ENCODE results near the gene PRSS38. TPM values are rescaled to one million over a fixed set of nuclear protein-coding genes. Genes with fewer than 3 reads are reported as not detected.

PRSS38 gene
- total RNA-seq (not detected), polyA plus RNA-seq (not detected)

GRCh38 chr1:227815468-227816409, at the start of gene PRSS38:
Gene PRSS38 (plus strand): TSS chr1:227815675. CDS start chr1:227815717, 42 bp downstream.
- DNase-seq (ENCODE audit: extremely low spot score), result no peak
- 93% methylated on average over 44 of the region's 44 CpGs for WGBS
- Histone ChIP-seq H3K4me3 (ENCODE audit: low read depth, low read length) (no peak within 1 kb of the TSS), H3K36me3 (ENCODE audit: insufficient read depth) (no peaks in the 10 kb centered on the region), H3K4me1 (ENCODE audit: insufficient read depth) (no peaks in the 10 kb centered on the region), H3K27ac (ENCODE audit: low read depth) (no peak within 1 kb of the TSS)

GRCh38 chr1:227766015-227766634, 49.4 kb upstream of the PRSS38 start:
- 74% methylated on average over 17 of the region's 17 CpGs for WGBS
- Histone ChIP-seq H3K4me3 (ENCODE audit: low read depth, low read length) (no peak overlapping the region), H3K36me3 (ENCODE audit: insufficient read depth) (peaks cover 1% of the 10 kb centered on the region), H3K27ac (ENCODE audit: low read depth) (no peak overlapping the region), H3K4me1 (ENCODE audit: insufficient read depth) (no peaks in the 10 kb centered on the region)
- no peak for DNase-seq (ENCODE audit: extremely low spot score)

- H3K27ac ChIP-seq (ENCODE audit: low read depth), result no peak overlapping the region
- no peaks in the 10 kb centered on the region for H3K4me1 ChIP-seq (ENCODE audit: insufficient read depth)
- DNase-seq (ENCODE audit: extremely low spot score), result no peak
- H3K36me3 ChIP-seq (ENCODE audit: insufficient read depth), result no peaks in the 10 kb centered on the region
- 85% methylated on average over 19 of the region's 19 CpGs for WGBS
- no peak overlapping the region for H3K4me3 ChIP-seq (ENCODE audit: low read depth, low read length)
Observed at GRCh38 chr1:227766653-227767277, 48.7 kb upstream of the PRSS38 start.

GRCh38 chr1:227767401-227768124, 47.9 kb upstream of the PRSS38 start:
- Histone ChIP-seq H3K36me3 (ENCODE audit: insufficient read depth) (no peaks in the 10 kb centered on the region), H3K27ac (ENCODE audit: low read depth) (no peak overlapping the region), H3K4me3 (ENCODE audit: low read depth, low read length) (no peak overlapping the region), H3K4me1 (ENCODE audit: insufficient read depth) (no peaks in the 10 kb centered on the region)
- WGBS, result 87% methylated on average over 6 of the region's 6 CpGs
- no peak for DNase-seq (ENCODE audit: extremely low spot score)

- WGBS, result 92% methylated on average over 7 of the region's 7 CpGs
- Histone ChIP-seq H3K4me1 (ENCODE audit: insufficient read depth) (no peaks in the 10 kb centered on the region), H3K27ac (ENCODE audit: low read depth) (no peak overlapping the region), H3K4me3 (ENCODE audit: low read depth, low read length) (no peak overlapping the region), H3K36me3 (ENCODE audit: insufficient read depth) (no peaks in the 10 kb centered on the region)
- no peak for DNase-seq (ENCODE audit: extremely low spot score)
Observed at GRCh38 chr1:227768125-227768439, 47.4 kb upstream of the PRSS38 start.

GRCh38 chr1:227768640-227769039, 46.8 kb upstream of the PRSS38 start:
- no peaks in the 10 kb centered on the region for H3K36me3 ChIP-seq (ENCODE audit: insufficient read depth)
- no peak for DNase-seq (ENCODE audit: extremely low spot score)

GRCh38 chr1:227769047-227769935, 46.2 kb upstream of the PRSS38 start:
- H3K27ac ChIP-seq (ENCODE audit: low read depth), result no peak overlapping the region

More at GRCh38 chr1:227768640-227769039, 46.8 kb upstream of the PRSS38 start:
- 84% methylated on average over 6 of the region's 6 CpGs for WGBS
- no peak overlapping the region for H3K27ac ChIP-seq (ENCODE audit: low read depth)
- no peak overlapping the region for H3K4me3 ChIP-seq (ENCODE audit: low read depth, low read length)
- no peaks in the 10 kb centered on the region for H3K4me1 ChIP-seq (ENCODE audit: insufficient read depth)

GRCh38 chr1:227769936-227770494, 45.5 kb upstream of the PRSS38 start:
- DNase-seq (ENCODE audit: extremely low spot score), result no peak
- no peaks in the 10 kb centered on the region for H3K4me1 ChIP-seq (ENCODE audit: insufficient read depth)
- WGBS, result 93% methylated on average over 15 of the region's 15 CpGs
- no peak overlapping the region for H3K27ac ChIP-seq (ENCODE audit: low read depth)
- no peak overlapping the region for H3K4me3 ChIP-seq (ENCODE audit: low read depth, low read length)
- no peaks in the 10 kb centered on the region for H3K36me3 ChIP-seq (ENCODE audit: insufficient read depth)

More at GRCh38 chr1:227769047-227769935, 46.2 kb upstream of the PRSS38 start:
- 87% methylated on average over 20 of the region's 20 CpGs for WGBS
- no peak for DNase-seq (ENCODE audit: extremely low spot score)
- Histone ChIP-seq H3K4me3 (ENCODE audit: low read depth, low read length) (no peak overlapping the region), H3K36me3 (ENCODE audit: insufficient read depth) (no peaks in the 10 kb centered on the region), H3K4me1 (ENCODE audit: insufficient read depth) (no peaks in the 10 kb centered on the region)

- no peak for DNase-seq (ENCODE audit: extremely low spot score)
- H3K4me1 ChIP-seq (ENCODE audit: insufficient read depth), result no peaks in the 10 kb centered on the region
- H3K36me3 ChIP-seq (ENCODE audit: insufficient read depth), result no peaks in the 10 kb centered on the region
- H3K4me3 ChIP-seq (ENCODE audit: low read depth, low read length), result no peak overlapping the region
- H3K27ac ChIP-seq (ENCODE audit: low read depth), result no peak overlapping the region
- 94% methylated on average over 13 of the region's 13 CpGs for WGBS
Observed at GRCh38 chr1:227770812-227771211, 44.7 kb upstream of the PRSS38 start.

GRCh38 chr1:227771326-227771725, 44.1 kb upstream of the PRSS38 start:
- Histone ChIP-seq H3K27ac (ENCODE audit: low read depth) (no peak overlapping the region), H3K4me1 (ENCODE audit: insufficient read depth) (no peaks in the 10 kb centered on the region), H3K4me3 (ENCODE audit: low read depth, low read length) (no peak overlapping the region), H3K36me3 (ENCODE audit: insufficient read depth) (no peaks in the 10 kb centered on the region)
- DNase-seq (ENCODE audit: extremely low spot score), result no peak
- WGBS, result 98% methylated on average over 8 of the region's 8 CpGs

GRCh38 chr1:227771771-227772170, 43.7 kb upstream of the PRSS38 start:
- 96% methylated on average over 7 of the region's 7 CpGs for WGBS
- Histone ChIP-seq H3K4me3 (ENCODE audit: low read depth, low read length) (no peak overlapping the region), H3K4me1 (ENCODE audit: insufficient read depth) (no peaks in the 10 kb centered on the region), H3K36me3 (ENCODE audit: insufficient read depth) (no peaks in the 10 kb centered on the region), H3K27ac (ENCODE audit: low read depth) (no peak overlapping the region)
- no peak for DNase-seq (ENCODE audit: extremely low spot score)

GRCh38 chr1:227773558-227773957, 41.9 kb upstream of the PRSS38 start:
- Histone ChIP-seq H3K36me3 (ENCODE audit: insufficient read depth) (no peaks in the 10 kb centered on the region), H3K4me1 (ENCODE audit: insufficient read depth) (no peaks in the 10 kb centered on the region), H3K27ac (ENCODE audit: low read depth) (no peak overlapping the region), H3K4me3 (ENCODE audit: low read depth, low read length) (no peak overlapping the region)
- 92% methylated on average over 15 of the region's 15 CpGs for WGBS
- no peak for DNase-seq (ENCODE audit: extremely low spot score)
